ENCODE results near the gene CACNA2D4.

CACNA2D4 gene

GRCh38 chr12:1880876-1881275 lies 37.6 kb downstream of the CACNA2D4 start:
- peak in 1 of 2 donors; percentile 33 for DNase-seq
- intact Hi-C loops (cut with DNase I; ENCODE audit: low total_unique reads), result no loop called here
- no peak for TF ChIP-seq CTCF (IDR thresholded peaks at IDR 0.05)

GRCh38 chr12:1880153-1880845 lies 38.2 kb downstream of the CACNA2D4 start:
- intact Hi-C loops (cut with DNase I; ENCODE audit: low total_unique reads), result no loop called here
- no peak overlapping the region for H3K27ac ChIP-seq
- TF ChIP-seq CTCF (IDR thresholded peaks at IDR 0.05), result no peak

More at GRCh38 chr12:1880876-1881275, 37.6 kb downstream of the CACNA2D4 start:
- Histone ChIP-seq H3K4me3 (no peak overlapping the region), H3K9me3 (no peaks in the 10 kb centered on the region), H3K27ac (no peak overlapping the region), H3K27me3 (peaks cover 0 to 3% of the 10 kb centered on the region in 2 donors), H3K36me3 (no peaks in the 10 kb centered on the region), H3K4me1 (no peaks in the 10 kb centered on the region)

GRCh38 chr12:1879633-1880032 lies 38.8 kb downstream of the CACNA2D4 start:
- Histone ChIP-seq H3K27ac (no peak overlapping the region), H3K27me3 (peaks cover 0 to 3% of the 10 kb centered on the region in 2 donors), H3K4me3 (no peak overlapping the region), H3K4me1 (no peaks in the 10 kb centered on the region), H3K9me3 (no peaks in the 10 kb centered on the region), H3K36me3 (no peaks in the 10 kb centered on the region)
- intact Hi-C loops (cut with DNase I; ENCODE audit: low total_unique reads), result no loop called here
- no peak for DNase-seq
- TF ChIP-seq CTCF (IDR thresholded peaks at IDR 0.05), result no peak

More at GRCh38 chr12:1880153-1880845, 38.2 kb downstream of the CACNA2D4 start:
- no peak overlapping the region for H3K4me3 ChIP-seq
- H3K27me3 ChIP-seq, result peaks cover 0 to 3% of the 10 kb centered on the region in 2 donors
- no peaks in the 10 kb centered on the region for H3K4me1 ChIP-seq
- peak in 1 of 2 donors; percentile 48 for DNase-seq
- no peaks in the 10 kb centered on the region for H3K36me3 ChIP-seq
- H3K9me3 ChIP-seq, result no peaks in the 10 kb centered on the region

GRCh38 chr12:1878695-1879094 lies 39.8 kb downstream of the CACNA2D4 start:
- Histone ChIP-seq H3K9me3 (no peaks in the 10 kb centered on the region), H3K27me3 (peaks cover 0 to 3% of the 10 kb centered on the region in 2 donors), H3K27ac (no peak overlapping the region), H3K4me3 (no peak overlapping the region), H3K4me1 (no peaks in the 10 kb centered on the region), H3K36me3 (no peaks in the 10 kb centered on the region)
- intact Hi-C loops (cut with DNase I; ENCODE audit: low total_unique reads), result no loop called here
- peak in 1 of 2 donors; percentile 57 for DNase-seq
- TF ChIP-seq CTCF (IDR thresholded peaks at IDR 0.05), result no peak

GRCh38 chr12:1878214-1878613 lies 40.2 kb downstream of the CACNA2D4 start:
- Histone ChIP-seq H3K27me3 (peaks cover 0 to 3% of the 10 kb centered on the region in 2 donors), H3K9me3 (no peaks in the 10 kb centered on the region), H3K27ac (no peak overlapping the region), H3K4me3 (no peak overlapping the region), H3K4me1 (no peaks in the 10 kb centered on the region), H3K36me3 (no peaks in the 10 kb centered on the region)
- TF ChIP-seq CTCF (IDR thresholded peaks at IDR 0.05), result no peak
- intact Hi-C loops (cut with DNase I; ENCODE audit: low total_unique reads), result no loop called here
- DNase-seq, result no peak
